Bronchial epithelial cell (primary cell): ENCODE measurements around the gene LDB2. TPM values are rescaled to one million over a fixed set of nuclear protein-coding genes. Genes with fewer than 3 reads are reported as not detected.

Experiments used
- DNase-seq: peaks from one replicate; pipeline ENCODE4 v3.0.0-alpha.2; 2010; ENCODE audit warnings: low read depth
- FAIRE-seq: peaks from 2 replicates; lab custom pipeline; 2011; peaks lifted over from hg19 to GRCh38; lab: Jason Lieb, UNC
- H3K27me3 ChIP-seq: 2 replicates; pipeline ENCODE4 v1.5.1; 2011; ENCODE audit warnings: low read length; ENCODE audit not compliant: control insufficient read depth, insufficient read depth
- H3K36me3 ChIP-seq: 2 replicates; pipeline ENCODE4 v1.5.1; 2011; ENCODE audit warnings: low read length; ENCODE audit not compliant: control insufficient read depth, insufficient read depth
- H3K4me3 ChIP-seq: 2 replicates; pipeline ENCODE4 v1.5.1; 2011; ENCODE audit warnings: mild to moderate bottlenecking, low read depth, low read length, control low read depth
- total RNA-seq: library from RNA; depleted of rRNA; stranded (reverse); fragments of >200 nt; gene quantifications from 2 replicates; pipeline ENCODE4 v1.2.1, GENCODE V29; 2014
- TF ChIP-seq, protein P1 (sequence below): IDR thresholded peaks from 2 replicates; pipeline ENCODE4 v1.5.1; 2011; ENCODE audit warnings: mild to moderate bottlenecking, moderate library complexity, low read length, control low read depth, inconsistent platforms; ENCODE audit not compliant: insufficient read depth, severe bottlenecking

LDB2 gene
- total RNA-seq, 1 donor from 2014 or later, result not detected

DNA sequence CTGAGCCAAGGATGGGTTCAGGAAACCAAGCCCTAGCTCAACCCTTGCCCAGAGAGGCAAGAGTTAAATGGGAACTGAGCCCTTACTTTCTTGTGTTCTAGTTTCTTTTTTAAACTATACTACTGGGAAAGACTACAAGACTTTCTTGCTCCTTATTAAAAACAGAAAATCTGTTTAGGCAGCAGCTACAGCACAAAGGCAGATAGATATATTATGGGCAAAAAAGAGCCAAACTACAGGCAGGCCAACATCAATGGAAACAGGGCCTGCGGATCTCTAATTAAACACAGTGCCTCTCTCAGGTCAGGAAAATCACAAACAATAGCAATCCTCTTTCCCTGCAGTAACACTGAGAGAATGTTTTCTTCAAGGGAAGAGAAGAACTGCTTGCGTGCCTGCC lies 226.0 kb downstream of the LDB2 start:
- no peak for DNase-seq
- Histone ChIP-seq H3K4me3 (no peak overlapping the region), H3K36me3 (no peaks in the 10 kb centered on the region), H3K27me3 (no peaks in the 10 kb centered on the region)
- no peak for FAIRE-seq
- TF ChIP-seq, protein P1, sequence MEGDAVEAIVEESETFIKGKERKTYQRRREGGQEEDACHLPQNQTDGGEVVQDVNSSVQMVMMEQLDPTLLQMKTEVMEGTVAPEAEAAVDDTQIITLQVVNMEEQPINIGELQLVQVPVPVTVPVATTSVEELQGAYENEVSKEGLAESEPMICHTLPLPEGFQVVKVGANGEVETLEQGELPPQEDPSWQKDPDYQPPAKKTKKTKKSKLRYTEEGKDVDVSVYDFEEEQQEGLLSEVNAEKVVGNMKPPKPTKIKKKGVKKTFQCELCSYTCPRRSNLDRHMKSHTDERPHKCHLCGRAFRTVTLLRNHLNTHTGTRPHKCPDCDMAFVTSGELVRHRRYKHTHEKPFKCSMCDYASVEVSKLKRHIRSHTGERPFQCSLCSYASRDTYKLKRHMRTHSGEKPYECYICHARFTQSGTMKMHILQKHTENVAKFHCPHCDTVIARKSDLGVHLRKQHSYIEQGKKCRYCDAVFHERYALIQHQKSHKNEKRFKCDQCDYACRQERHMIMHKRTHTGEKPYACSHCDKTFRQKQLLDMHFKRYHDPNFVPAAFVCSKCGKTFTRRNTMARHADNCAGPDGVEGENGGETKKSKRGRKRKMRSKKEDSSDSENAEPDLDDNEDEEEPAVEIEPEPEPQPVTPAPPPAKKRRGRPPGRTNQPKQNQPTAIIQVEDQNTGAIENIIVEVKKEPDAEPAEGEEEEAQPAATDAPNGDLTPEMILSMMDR, result no peak

- TF ChIP-seq, protein P1, result no peak
- DNase-seq, result no peak
- no peak overlapping the region for H3K4me3 ChIP-seq
- no peaks in the 10 kb centered on the region for H3K27me3 ChIP-seq
- H3K36me3 ChIP-seq, result no peaks in the 10 kb centered on the region
- FAIRE-seq, result no peak
Observed at GRCh38 chr4:16671741-16672140, 226.7 kb downstream of the LDB2 start.

GRCh38 chr4:16670727-16671126 lies 227.7 kb downstream of the LDB2 start:
- H3K27me3 ChIP-seq, result no peaks in the 10 kb centered on the region
- no peak overlapping the region for H3K4me3 ChIP-seq
- TF ChIP-seq, protein P1, result no peak
- FAIRE-seq, result no peak
- no peaks in the 10 kb centered on the region for H3K36me3 ChIP-seq
- DNase-seq, result no peak

GRCh38 chr4:16669036-16669435 lies 229.4 kb downstream of the LDB2 start:
- TF ChIP-seq, protein P1, result no peak
- FAIRE-seq (no peak), DNase-seq (no peak)
- Histone ChIP-seq H3K27me3 (no peaks in the 10 kb centered on the region), H3K4me3 (no peak overlapping the region), H3K36me3 (no peaks in the 10 kb centered on the region)

- TF ChIP-seq, protein P1, result no peak
- Histone ChIP-seq H3K4me3 (no peak overlapping the region), H3K36me3 (no peaks in the 10 kb centered on the region), H3K27me3 (no peaks in the 10 kb centered on the region)
- no peak for DNase-seq
- no peak for FAIRE-seq
Observed at GRCh38 chr4:16668488-16668887, 230.0 kb downstream of the LDB2 start.

GRCh38 chr4:16667464-16667863 lies 231.0 kb downstream of the LDB2 start:
- Histone ChIP-seq H3K4me3 (no peak overlapping the region), H3K36me3 (no peaks in the 10 kb centered on the region), H3K27me3 (no peaks in the 10 kb centered on the region)
- TF ChIP-seq, protein P1, result no peak
- DNase-seq, result peak; percentile 15
- peak; percentile 23 for FAIRE-seq
